Measurements from ENCODE around the gene HOXA6.

HOXA6 gene

GRCh38 chr7:27141137-27141922 is 6.2 kb downstream of the HOXA6 start:
- no peak for TF ChIP-seq POLR2A (IDR thresholded peaks at IDR 0.05; ENCODE audit: low read depth, low read length)
- FAIRE-seq = no peak
- no peak for DNase-seq (ENCODE audit: insufficient read length, low spot score)

DNA sequence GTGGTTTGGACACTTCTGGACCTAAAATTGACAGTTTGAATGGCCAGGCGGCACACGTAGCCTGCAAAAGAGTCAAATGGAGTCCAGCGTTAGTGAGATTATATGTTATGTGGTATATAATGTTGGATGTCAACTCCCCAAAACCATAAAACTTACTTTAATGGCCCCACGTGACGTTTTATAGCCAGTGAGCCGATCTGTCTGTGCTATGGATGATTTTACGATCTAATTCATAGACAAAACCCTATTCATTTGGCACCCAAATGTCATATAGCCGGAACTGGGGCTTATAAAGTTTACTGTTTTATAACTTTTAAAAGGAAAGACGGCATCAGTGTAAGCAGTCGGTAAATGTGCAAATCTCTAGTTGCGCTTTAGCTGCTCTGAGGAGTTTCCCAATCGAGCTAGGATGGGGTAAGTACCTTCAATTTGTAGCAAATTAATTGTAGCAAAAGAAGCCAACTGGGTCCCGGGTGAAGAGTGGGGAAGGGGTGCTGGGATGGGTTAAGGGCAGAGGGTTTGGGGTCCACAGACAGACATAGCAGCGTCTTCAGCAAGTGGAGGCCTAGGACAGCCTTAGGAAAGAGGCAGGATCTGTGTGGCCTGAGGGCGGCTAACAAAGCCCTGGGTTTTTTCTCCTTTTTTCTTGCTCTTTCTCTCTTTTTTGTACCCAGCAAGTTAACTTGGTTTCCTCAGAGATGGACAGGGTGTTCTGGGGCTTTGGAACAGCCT is 7.3 kb downstream of the HOXA6 start:
- DNase-seq (ENCODE audit: insufficient read length, low spot score) (no peak), FAIRE-seq (no peak)
- no peak for TF ChIP-seq POLR2A (IDR thresholded peaks at IDR 0.05; ENCODE audit: low read depth, low read length)

DNA sequence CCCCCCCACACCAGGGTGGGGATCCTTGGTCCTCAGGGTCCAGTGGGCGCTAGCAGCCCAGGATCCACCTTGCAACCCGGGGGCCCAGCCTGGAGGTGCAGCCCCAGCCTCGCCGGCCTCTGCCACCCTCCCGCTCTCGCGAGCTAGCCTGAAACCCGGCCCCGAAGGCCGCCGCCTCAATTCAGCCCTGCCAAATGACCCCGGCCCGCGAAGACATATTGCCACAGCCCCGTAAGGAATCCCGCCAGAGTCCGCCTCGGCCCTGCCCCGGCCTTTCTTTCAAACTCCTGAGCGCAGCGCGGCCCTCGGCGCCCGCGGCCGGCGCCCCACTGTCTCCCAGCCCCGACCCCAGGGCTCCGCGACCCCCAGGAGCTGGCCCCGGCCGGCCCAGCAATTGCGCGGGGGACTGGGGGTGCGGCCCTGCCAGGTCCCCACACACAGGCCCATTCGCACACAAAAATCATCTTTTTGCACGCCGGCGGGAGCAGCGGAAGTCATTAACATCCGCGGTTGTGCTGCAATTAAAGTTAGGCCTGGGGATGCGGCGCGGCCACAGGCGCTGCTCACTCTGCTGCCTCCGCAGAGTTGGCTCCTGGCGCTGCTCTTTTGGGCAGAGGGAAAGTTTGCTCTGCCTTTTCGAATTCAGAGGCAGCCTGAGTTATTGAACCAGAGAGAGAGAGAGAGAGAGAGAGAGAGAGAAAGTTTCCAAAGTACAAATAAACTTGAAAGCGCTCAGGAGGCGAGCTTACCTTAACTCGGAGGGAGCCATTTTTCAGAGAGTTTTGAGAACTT is 8.0 kb downstream of the HOXA6 start:
- TF ChIP-seq POLR2A (IDR thresholded peaks at IDR 0.05; ENCODE audit: low read depth, low read length) = no peak
- FAIRE-seq (no peak), DNase-seq (ENCODE audit: insufficient read length, low spot score) (no peak)

GRCh38 chr7:27138985-27139333 is 8.6 kb downstream of the HOXA6 start:
- DNase-seq (ENCODE audit: insufficient read length, low spot score) (no peak), FAIRE-seq (no peak)
- no peak for TF ChIP-seq POLR2A (IDR thresholded peaks at IDR 0.05; ENCODE audit: low read depth, low read length)

- TF ChIP-seq POLR2A (IDR thresholded peaks at IDR 0.05; ENCODE audit: low read depth, low read length) = no peak
- FAIRE-seq (no peak), DNase-seq (ENCODE audit: insufficient read length, low spot score) (no peak)
These were observed 9.1 kb downstream of the HOXA6 start for GRCh38 chr7:27138472-27138871.

DNA sequence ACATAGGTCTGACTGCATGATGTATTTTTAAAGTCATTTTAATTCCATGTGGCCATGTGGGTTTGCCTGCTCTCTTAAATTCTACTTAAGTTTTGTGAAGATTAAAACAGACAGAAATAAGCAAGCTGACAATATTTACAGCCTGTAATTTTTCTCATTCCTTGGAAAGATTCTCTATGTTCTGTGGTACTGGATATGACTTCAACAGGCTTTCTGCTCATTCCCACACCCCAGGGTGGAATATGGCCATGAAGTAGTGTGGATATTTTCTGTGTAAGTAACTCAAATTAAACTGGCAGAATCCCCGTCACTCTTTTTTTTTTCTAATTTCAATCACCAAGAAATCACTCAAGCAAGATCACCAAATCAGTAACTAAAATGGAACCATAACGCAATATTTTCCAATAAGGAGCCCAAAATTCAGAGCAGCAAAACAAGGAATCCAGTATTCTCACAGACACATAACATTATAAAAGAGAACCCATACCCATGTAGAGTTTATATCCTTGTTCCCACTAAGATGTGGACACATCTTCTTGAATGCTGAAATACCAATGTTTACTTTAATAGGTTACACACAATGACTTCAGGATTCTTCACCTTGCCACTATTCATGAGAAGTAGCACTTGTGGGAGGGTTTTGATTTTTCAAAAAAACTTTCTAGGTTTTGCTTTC is 9.8 kb downstream of the HOXA6 start:
- no peak for FAIRE-seq
- DNase-seq (ENCODE audit: insufficient read length, low spot score) = no peak
- no peak for TF ChIP-seq POLR2A (IDR thresholded peaks at IDR 0.05; ENCODE audit: low read depth, low read length)

GRCh38 chr7:27134392-27134791 is 13.2 kb downstream of the HOXA6 start:
- DNase-seq (ENCODE audit: insufficient read length, low spot score) (no peak), FAIRE-seq (peak; percentile 89)
- TF ChIP-seq POLR2A (IDR thresholded peaks at IDR 0.05; ENCODE audit: low read depth, low read length) = no peak

- DNase-seq (ENCODE audit: insufficient read length, low spot score) (no peak), FAIRE-seq (no peak)
- TF ChIP-seq POLR2A (IDR thresholded peaks at IDR 0.05; ENCODE audit: low read depth, low read length) = no peak
These were observed 14.0 kb downstream of the HOXA6 start for GRCh38 chr7:27133409-27134231.

- DNase-seq (ENCODE audit: insufficient read length, low spot score) (no peak), FAIRE-seq (no peak)
- TF ChIP-seq POLR2A (IDR thresholded peaks at IDR 0.05; ENCODE audit: low read depth, low read length) = no peak
These were observed 14.6 kb downstream of the HOXA6 start for GRCh38 chr7:27132978-27133377.

- no peak for TF ChIP-seq POLR2A (IDR thresholded peaks at IDR 0.05; ENCODE audit: low read depth, low read length)
- DNase-seq (ENCODE audit: insufficient read length, low spot score) (no peak), FAIRE-seq (no peak)
These were observed 15.4 kb downstream of the HOXA6 start for GRCh38 chr7:27132214-27132613.

DNA sequence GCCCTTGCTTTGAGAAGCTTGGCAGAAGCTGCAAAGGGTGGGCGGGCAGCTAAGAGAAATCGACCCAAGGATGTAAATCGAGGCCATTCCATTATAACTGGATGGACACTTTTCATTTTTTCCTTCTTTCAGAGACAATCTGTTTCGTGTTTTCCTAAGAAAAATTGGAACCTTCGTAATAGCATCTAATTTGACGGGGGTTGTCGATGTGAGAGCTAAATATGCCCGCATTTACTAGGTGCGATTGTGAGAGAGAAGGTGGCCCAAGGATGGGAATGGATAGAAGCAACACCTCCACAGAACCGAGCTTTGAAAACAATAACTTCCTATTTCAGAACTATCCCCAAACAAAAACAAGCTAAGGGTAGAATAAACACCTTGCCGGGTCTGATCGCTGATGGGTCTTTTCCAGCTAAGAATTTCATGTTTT is 16.2 kb downstream of the HOXA6 start:
- FAIRE-seq (no peak), DNase-seq (ENCODE audit: insufficient read length, low spot score) (no peak)
- no peak for TF ChIP-seq POLR2A (IDR thresholded peaks at IDR 0.05; ENCODE audit: low read depth, low read length)

DNA sequence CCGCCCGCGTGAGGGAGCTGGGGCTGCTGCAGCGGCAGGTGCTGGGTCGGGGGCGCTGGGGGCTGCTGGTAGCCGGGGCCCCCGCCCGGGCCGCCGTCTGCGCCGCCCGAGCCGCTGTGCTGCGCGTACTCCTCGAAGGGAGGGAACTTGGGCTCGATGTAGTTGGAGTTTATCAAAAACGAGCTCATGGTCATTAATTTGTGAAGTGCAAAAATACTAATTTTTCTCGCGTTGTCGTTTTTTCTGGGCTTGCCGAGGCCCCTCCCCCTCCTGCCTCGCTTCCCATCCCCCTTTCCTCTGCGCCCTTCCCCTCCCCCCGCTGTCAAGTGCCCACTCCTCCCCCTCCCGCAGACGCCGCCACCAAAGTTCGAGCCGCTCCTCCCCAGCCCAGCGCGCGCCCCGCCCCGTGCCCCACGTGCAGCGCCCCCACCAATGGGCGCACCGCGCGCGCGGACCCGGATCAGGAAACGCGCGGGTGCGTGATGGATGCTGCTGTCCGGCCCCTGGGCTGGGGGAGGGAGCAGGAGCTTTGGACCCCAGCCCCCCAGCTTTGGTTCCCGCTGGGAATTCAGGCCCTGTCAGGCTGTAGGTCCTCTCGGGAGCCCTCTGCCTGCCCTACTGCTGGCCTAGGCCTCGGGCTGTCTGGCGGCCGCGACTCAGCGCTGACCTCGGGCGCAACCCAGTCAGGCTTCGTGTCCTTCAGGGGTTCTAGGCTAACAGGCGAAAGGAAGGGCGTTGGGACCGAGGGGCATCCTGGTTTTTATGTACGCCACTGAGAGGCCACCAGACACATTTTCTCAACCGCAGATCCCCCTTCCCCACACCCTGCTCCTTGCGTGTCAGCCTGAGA is 16.8 kb downstream of the HOXA6 start, which contains the start of gene HOXA4:
HOXA4 (minus strand) TSS at position 218 of the 850 bp plus-strand sequence; CDS start at position 194, 24 bp downstream.
- peak; percentile 88 for TF ChIP-seq POLR2A (IDR thresholded peaks at IDR 0.05; ENCODE audit: low read depth, low read length)
- FAIRE-seq = no peak

More for the DNA sequence above, 16.8 kb downstream of the HOXA6 start, which contains the start of gene HOXA4:
- peak; percentile 98 for DNase-seq (ENCODE audit: insufficient read length, low spot score)

Measured in H54 (cell line).